HEK293 (cell line): ENCODE results near the gene GNS.

ENCODE experiments used
- CTCF ChIA-PET: fragments of 350-600 bp; formaldehyde crosslinking; extraction: SDS; loops from one replicate; lab custom pipeline; 2021; ENCODE audit warnings: antibody characterized with exemption; lab: Yijun Ruan, JAX
- POLR2A ChIA-PET: fragments of 300-600 bp; formaldehyde crosslinking; extraction: SDS; loops from one replicate; lab custom pipeline; 2020; ENCODE audit warnings: antibody characterized with exemption, inconsistent platforms; lab: Yijun Ruan, JAX
- H3K27ac ChIP-seq: fragments of 200-500 bp; sonication (Bioruptor generic); 2 replicates; pipeline ENCODE4 v1.5.1; 2014; ENCODE audit warnings: low read depth, low read length, control low read depth, inconsistent platforms; ENCODE audit errors: extremely low read depth
- H3K36me3 ChIP-seq, 2 experiments: fragments of 200-500 bp in 1 of 2; sonication (Bioruptor generic) in 1 of 2; 1 replicate in 1 of 2; 2 replicates in 1 of 2; pipeline ENCODE4 v1.5.1; 2014 to 2017; ENCODE audit warnings: inconsistent platforms in 2 of 2, low read length in 2 of 2; ENCODE audit not compliant: control insufficient read depth in 2 of 2, insufficient read depth in 1 of 2
- H3K4me1 ChIP-seq: fragments of 200-500 bp; sonication (Bioruptor generic); 2 replicates; pipeline ENCODE4 v1.5.1; 2014; ENCODE audit warnings: mild to moderate bottlenecking, low read length, inconsistent platforms; ENCODE audit not compliant: control insufficient read depth, insufficient read depth
- H3K4me3 ChIP-seq: 2 replicates; pipeline ENCODE4 v1.5.1; 2011; ENCODE audit warnings: low read depth, mild to moderate bottlenecking, control low read depth, low read length, moderate library complexity
- H3K9me3 ChIP-seq: fragments of 200-500 bp; sonication (Bioruptor generic); 2 replicates; pipeline ENCODE4 v1.5.1; 2014; ENCODE audit warnings: low read depth, low read length, inconsistent platforms; ENCODE audit not compliant: control insufficient read depth, insufficient read depth
- ELK4 ChIP-seq: IDR thresholded peaks from 2 replicates; pipeline ENCODE4 v1.6.1; 2011; ENCODE audit warnings: mild to moderate bottlenecking, low read depth, low read length, borderline replicate concordance
- HIC1 ChIP-seq: fragments of 450-650 bp; formaldehyde crosslinking; IDR thresholded peaks from 2 replicates; pipeline ENCODE4 v1.5.1; 2016; ENCODE audit warnings: missing biosample characterization, missing genetic modification characterization
- RBAK ChIP-seq: fragments of 450-650 bp; formaldehyde crosslinking; IDR thresholded peaks from 2 replicates; pipeline ENCODE4 v1.5.1; 2016; ENCODE audit warnings: missing biosample characterization, missing genetic modification characterization
- REPIN1 ChIP-seq: fragments of 450-650 bp; formaldehyde crosslinking; IDR thresholded peaks from 2 replicates; pipeline ENCODE4 v1.5.1; 2017; ENCODE audit warnings: missing biosample characterization, missing genetic modification characterization, low read depth
- SCRT1 ChIP-seq: fragments of 450-650 bp; formaldehyde crosslinking; IDR thresholded peaks from 2 replicates; pipeline ENCODE4 v1.5.1; 2016; ENCODE audit warnings: missing biosample characterization, missing genetic modification characterization, borderline replicate concordance
- SP3 ChIP-seq: fragments of 450-650 bp; formaldehyde crosslinking; IDR thresholded peaks from 2 replicates; pipeline ENCODE4 v1.5.1; 2016; ENCODE audit warnings: missing biosample characterization, missing genetic modification characterization
- ZBTB48 ChIP-seq: fragments of 450-650 bp; formaldehyde crosslinking; IDR thresholded peaks from 2 replicates; pipeline ENCODE4 v1.5.1; 2016; ENCODE audit warnings: missing biosample characterization, missing genetic modification characterization
- ZNF133 ChIP-seq: fragments of 450-650 bp; formaldehyde crosslinking; IDR thresholded peaks from 2 replicates; pipeline ENCODE4 v1.5.1; 2016; ENCODE audit warnings: missing biosample characterization, missing genetic modification characterization
- ZNF175 ChIP-seq: fragments of 450-650 bp; formaldehyde crosslinking; IDR thresholded peaks from 2 replicates; pipeline ENCODE4 v1.5.1; 2016; ENCODE audit warnings: missing biosample characterization, missing genetic modification characterization
- ZNF19 ChIP-seq: fragments of 450-650 bp; formaldehyde crosslinking; IDR thresholded peaks from 2 replicates; pipeline ENCODE4; 2016; ENCODE audit warnings: missing biosample characterization, missing genetic modification characterization, low read depth
- ZNF223 ChIP-seq: fragments of 450-650 bp; formaldehyde crosslinking; IDR thresholded peaks from 2 replicates; pipeline ENCODE4 v1.5.1; 2016; ENCODE audit warnings: missing biosample characterization, missing genetic modification characterization
- ZNF423 ChIP-seq: fragments of 450-650 bp; formaldehyde crosslinking; IDR thresholded peaks from 2 replicates; pipeline ENCODE4 v1.5.1; 2016; ENCODE audit warnings: missing biosample characterization, missing genetic modification characterization
- ZNF433 ChIP-seq: fragments of 450-650 bp; formaldehyde crosslinking; IDR thresholded peaks from 2 replicates; pipeline ENCODE4 v1.5.1; 2016; ENCODE audit warnings: missing biosample characterization, missing genetic modification characterization, low read depth
- ZNF473 ChIP-seq: fragments of 450-650 bp; formaldehyde crosslinking; IDR thresholded peaks from 2 replicates; pipeline ENCODE4 v1.5.1; 2017; ENCODE audit warnings: missing biosample characterization, missing genetic modification characterization
- ZNF510 ChIP-seq: fragments of 450-650 bp; formaldehyde crosslinking; IDR thresholded peaks from 2 replicates; pipeline ENCODE4 v1.5.1; 2018; ENCODE audit warnings: mild to moderate bottlenecking, missing genetic modification characterization, missing biosample characterization; ENCODE audit not compliant: insufficient replicate concordance
- ZNF555 ChIP-seq: fragments of 450-650 bp; formaldehyde crosslinking; conservative IDR thresholded peaks from 2 replicates; pipeline ENCODE4 v1.5.1; 2017; ENCODE audit warnings: missing biosample characterization, mild to moderate bottlenecking, missing genetic modification characterization, inconsistent platforms
- ZNF600 ChIP-seq: fragments of 450-650 bp; formaldehyde crosslinking; IDR thresholded peaks from 2 replicates; pipeline ENCODE4 v1.5.1; 2016; ENCODE audit warnings: missing biosample characterization, missing genetic modification characterization
- ZNF777 ChIP-seq: fragments of 450-650 bp; formaldehyde crosslinking; IDR thresholded peaks from 2 replicates; pipeline ENCODE4 v1.5.1; 2017; ENCODE audit warnings: missing biosample characterization, missing genetic modification characterization, borderline replicate concordance
- ZNF843 ChIP-seq: fragments of 450-650 bp; formaldehyde crosslinking; IDR thresholded peaks from 2 replicates; pipeline ENCODE4 v1.5.1; 2016; ENCODE audit warnings: missing biosample characterization, missing genetic modification characterization
- ZSCAN30 ChIP-seq: fragments of 450-650 bp; IDR thresholded peaks from 2 replicates; pipeline ENCODE4 v1.5.1; 2018; ENCODE audit warnings: missing biosample characterization, mild to moderate bottlenecking, missing genetic modification characterization, moderate library complexity
- TF ChIP-seq, protein P1 (sequence below): fragments of 450-650 bp; formaldehyde crosslinking; IDR thresholded peaks from 2 replicates; pipeline ENCODE4 v1.5.1; 2016; ENCODE audit warnings: missing biosample characterization, missing genetic modification characterization, borderline replicate concordance

GNS gene

GRCh38 chr12:64682572-64683277, 76.5 kb downstream of the GNS start (continued):
- TF ChIP-seq, protein P1, sequence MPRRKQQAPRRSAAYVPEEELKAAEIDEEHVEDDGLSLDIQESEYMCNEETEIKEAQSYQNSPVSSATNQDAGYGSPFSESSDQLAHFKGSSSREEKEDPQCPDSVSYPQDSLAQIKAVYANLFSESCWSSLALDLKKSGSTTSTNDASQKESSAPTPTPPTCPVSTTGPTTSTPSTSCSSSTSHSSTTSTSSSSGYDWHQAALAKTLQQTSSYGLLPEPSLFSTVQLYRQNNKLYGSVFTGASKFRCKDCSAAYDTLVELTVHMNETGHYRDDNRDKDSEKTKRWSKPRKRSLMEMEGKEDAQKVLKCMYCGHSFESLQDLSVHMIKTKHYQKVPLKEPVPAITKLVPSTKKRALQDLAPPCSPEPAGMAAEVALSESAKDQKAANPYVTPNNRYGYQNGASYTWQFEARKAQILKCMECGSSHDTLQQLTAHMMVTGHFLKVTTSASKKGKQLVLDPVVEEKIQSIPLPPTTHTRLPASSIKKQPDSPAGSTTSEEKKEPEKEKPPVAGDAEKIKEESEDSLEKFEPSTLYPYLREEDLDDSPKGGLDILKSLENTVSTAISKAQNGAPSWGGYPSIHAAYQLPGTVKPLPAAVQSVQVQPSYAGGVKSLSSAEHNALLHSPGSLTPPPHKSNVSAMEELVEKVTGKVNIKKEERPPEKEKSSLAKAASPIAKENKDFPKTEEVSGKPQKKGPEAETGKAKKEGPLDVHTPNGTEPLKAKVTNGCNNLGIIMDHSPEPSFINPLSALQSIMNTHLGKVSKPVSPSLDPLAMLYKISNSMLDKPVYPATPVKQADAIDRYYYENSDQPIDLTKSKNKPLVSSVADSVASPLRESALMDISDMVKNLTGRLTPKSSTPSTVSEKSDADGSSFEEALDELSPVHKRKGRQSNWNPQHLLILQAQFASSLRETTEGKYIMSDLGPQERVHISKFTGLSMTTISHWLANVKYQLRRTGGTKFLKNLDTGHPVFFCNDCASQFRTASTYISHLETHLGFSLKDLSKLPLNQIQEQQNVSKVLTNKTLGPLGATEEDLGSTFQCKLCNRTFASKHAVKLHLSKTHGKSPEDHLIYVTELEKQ (tag by site-specific recombination) = peak; percentile 25; the same call in 1 of the 2 replicates
- TF ChIP-seq, all 188 proteins: peak for 26

DNA sequence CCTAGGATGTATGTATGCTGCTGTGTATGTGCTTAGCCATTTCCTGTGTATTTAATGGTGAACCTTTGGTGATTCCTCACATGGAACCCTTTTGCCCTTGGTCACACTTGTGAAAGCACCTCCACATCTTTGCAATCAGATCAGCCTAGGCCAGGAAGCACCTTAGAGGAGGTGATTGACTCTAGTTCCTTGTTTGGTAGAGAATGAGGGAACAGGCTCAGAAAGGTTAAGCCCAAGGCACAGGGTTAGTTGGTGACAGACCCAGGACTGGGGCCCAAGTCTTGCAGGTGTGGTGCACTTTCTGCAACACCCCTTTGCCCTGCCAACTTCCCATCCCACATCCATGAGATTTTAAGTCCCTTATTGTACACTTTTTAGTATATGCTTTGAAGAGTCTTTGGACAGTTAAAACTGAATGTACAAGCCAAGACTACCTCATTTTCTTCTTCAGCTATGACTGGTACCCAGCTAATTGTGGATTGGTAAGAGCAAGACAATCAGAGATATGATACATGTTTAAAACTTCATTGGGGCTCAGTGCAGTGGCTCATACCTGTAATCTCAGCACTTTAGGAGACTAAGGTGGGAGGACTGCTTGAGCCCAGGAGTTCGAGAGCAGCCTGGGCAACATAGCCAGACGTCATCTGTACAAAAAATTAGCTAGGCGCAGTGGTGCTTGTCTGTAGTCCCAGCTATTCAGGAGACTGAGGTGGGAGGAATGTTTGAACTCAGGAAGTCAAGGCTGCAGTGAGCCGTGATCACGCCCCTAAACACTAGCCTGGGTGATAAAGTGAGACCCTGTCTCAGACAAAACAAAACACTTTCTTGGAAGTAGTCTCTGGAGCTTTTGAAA, 77.8 kb downstream of the GNS start:
- Histone ChIP-seq H3K4me1 (peaks cover 33% of the 10 kb centered on the region), H3K9me3 (no peaks in the 10 kb centered on the region), H3K4me3 (no peak overlapping the region), H3K36me3 (peaks cover 6 to 9% of the 10 kb centered on the region in 2 experiments; a peak in 2 of 3 replicates), H3K27ac (peak overlapping the region; percentile 28; the same call in 1 of the 2 replicates)
- no peak for TF ChIP-seq ZNF423
- no peak for TF ChIP-seq ZNF175
- TF ChIP-seq ZNF19 (tag by site-specific recombination) = no peak
- TF ChIP-seq ZNF133 (tag by site-specific recombination) = no peak
- no peak for TF ChIP-seq ZNF473 (tag by site-specific recombination)
- no peak for TF ChIP-seq ZNF433 (tag by site-specific recombination)
- TF ChIP-seq ZBTB48 (tag by site-specific recombination) = no peak
- no peak for TF ChIP-seq ZNF510 (tag by site-specific recombination)
- TF ChIP-seq HIC1 = no peak
- TF ChIP-seq ZNF600 (tag by site-specific recombination) = no peak
- no peak for TF ChIP-seq ZNF777 (tag by site-specific recombination)
- TF ChIP-seq ZSCAN30 = no peak
- TF ChIP-seq ZNF555 (tag by site-specific recombination) = no peak
- no peak for TF ChIP-seq ZNF223 (tag by site-specific recombination)
- no peak for TF ChIP-seq RBAK
- no peak for TF ChIP-seq ELK4
- TF ChIP-seq SP3 = no peak
- TF ChIP-seq ZNF843 (tag by site-specific recombination) = no peak
- no peak for TF ChIP-seq SCRT1
- no peak for TF ChIP-seq REPIN1
- ChIA-PET CTCF (interaction anchor here (0.6 to 4.7 kb wide), 4 partner anchors 11 to 132 kb away, joined by 3 to 15 read pairs (median 6); no protein-coding TSS in a partner anchor), POLR2A (no interaction called here)
